GM19372 (cell line): ENCODE results near the gene ARID1B.
A peak's percentile ranks its signal among the peaks of the same experiment; 100 is the strongest.

Experiments used
- ATAC-seq: cut with Tn5 transposase; IDR thresholded peaks from one replicate; pipeline ENCODE4 v1.9.1; 2021; ENCODE audit warnings: mild to moderate bottlenecking, low read depth, moderate library complexity; ENCODE audit not compliant: unreplicated experiment

Gene ARID1B

GRCh38 chr6:156773935-156774852 is 3.0 kb upstream of the ARID1B start:
- ATAC-seq, result no peak

- ATAC-seq, result no peak
Measured at GRCh38 chr6:156774863-156775405, 2.2 kb upstream of the ARID1B start.

GRCh38 chr6:156775717-156776116 is 1.5 kb upstream of the ARID1B start:
- ATAC-seq, result no peak

- ATAC-seq, result no peak
Measured at GRCh38 chr6:156776470-156776839, 723 bp upstream of the ARID1B start.

- ATAC-seq, result peak; percentile 10
Measured at GRCh38 chr6:156777577-156778453, 637 bp downstream of the ARID1B start.

- no peak for ATAC-seq
Measured at GRCh38 chr6:156778454-156779205, 1.5 kb downstream of the ARID1B start.

GRCh38 chr6:156779206-156780094 is 2.3 kb downstream of the ARID1B start:
- no peak for ATAC-seq

- ATAC-seq, result peak; percentile 41
Measured at GRCh38 chr6:156780102-156780641, 3.0 kb downstream of the ARID1B start.

- ATAC-seq, result no peak
Measured at GRCh38 chr6:156780962-156781853, 4.0 kb downstream of the ARID1B start.

- no peak for ATAC-seq
Measured at GRCh38 chr6:156781861-156782631, 4.9 kb downstream of the ARID1B start.

- no peak for ATAC-seq
Measured at GRCh38 chr6:156782691-156783320, 5.6 kb downstream of the ARID1B start.

GRCh38 chr6:156783958-156784357 is 6.8 kb downstream of the ARID1B start:
- ATAC-seq, result no peak

- no peak for ATAC-seq
Measured at GRCh38 chr6:156786652-156787051, 9.5 kb downstream of the ARID1B start.

GRCh38 chr6:156787569-156788492 is 10.7 kb downstream of the ARID1B start:
- no peak for ATAC-seq

- no peak for ATAC-seq
Measured at GRCh38 chr6:156789081-156789943, 12.1 kb downstream of the ARID1B start.
